ENCODE measurements around the gene PHYKPL.
"Not testable (repeated sequence)": the region's sequence is repeated elsewhere in the genome, so short reads cannot be mapped to it uniquely, and the experiment has no call there.

PHYKPL gene

DNA sequence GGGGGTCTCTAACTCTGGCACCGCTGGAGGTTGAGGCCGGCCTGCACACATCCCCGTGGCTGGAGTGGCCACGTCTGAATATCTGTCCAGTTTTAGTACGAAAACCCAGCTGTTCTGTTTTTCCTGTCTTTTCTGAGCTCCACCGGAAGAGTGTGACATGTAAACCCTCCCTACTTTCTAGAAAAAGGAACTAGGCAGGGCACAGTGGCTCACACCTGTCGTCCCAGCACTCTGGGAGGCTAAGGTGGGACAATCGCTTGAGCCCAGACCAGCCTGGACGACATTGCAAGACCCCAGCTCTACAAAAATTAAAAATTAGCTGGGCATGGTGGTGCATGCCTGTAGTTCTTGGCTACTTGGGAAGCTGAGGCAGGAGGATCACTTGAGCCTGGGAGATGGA is 8.2 kb upstream of the PHYKPL start:
- in situ Hi-C loops (cut with MboI; ENCODE audit: low sequenced_read_pairs) = no loop called here

DNA sequence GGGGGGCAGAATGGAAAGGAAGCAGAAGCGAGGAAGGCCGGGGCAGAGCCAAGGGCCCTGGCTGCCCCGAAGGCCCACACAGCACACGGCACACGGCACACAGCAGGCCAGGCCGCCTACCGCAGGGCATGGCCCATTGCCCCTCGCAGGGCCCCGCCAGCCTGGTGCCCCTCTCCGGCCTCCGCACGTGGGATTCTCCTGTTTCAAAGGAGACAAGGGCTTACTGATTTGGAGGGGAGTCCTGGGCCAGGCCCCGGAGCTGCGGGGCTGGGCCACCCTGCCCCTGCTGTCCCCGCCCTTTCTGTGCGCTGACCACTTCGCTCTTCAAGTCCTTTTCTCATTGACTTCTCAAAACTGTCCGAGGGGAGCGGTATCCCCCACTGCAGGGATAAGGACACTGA is 7.7 kb upstream of the PHYKPL start:
- in situ Hi-C loops (cut with MboI; ENCODE audit: low sequenced_read_pairs) = no loop called here

DNA sequence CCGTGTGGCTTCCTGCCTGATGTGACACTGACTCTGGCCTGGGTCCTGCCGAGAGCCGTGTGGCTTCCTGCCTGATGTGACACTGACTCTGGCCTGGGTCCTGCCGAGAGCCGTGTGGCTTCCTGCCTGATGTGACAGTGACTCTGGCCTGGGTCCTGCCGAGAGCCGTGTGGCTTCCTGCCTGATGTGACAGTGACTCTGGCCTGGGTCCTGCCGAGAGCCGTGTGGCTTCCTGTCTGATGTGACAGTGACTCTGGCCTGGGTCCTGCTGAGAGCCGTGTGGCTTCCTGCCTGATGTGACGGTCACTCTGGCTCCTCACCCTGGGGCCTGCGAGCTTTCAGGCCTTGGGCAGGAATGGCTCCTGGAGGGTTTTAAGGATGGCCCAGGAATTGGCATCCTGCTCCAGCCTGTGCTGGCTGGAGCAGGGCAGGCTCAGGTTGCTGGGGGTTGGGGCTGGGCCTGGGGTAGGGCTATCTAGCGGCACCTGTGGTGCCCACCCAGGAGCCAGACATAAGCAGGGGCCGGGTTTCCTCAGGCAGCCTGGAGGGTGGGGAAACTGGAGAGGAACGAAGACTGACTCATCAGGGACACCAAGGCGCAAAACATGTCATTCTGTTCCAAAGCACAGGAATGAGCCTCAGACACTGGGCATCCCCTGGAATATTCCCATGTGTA is 7.2 kb upstream of the PHYKPL start:
- in situ Hi-C loops (cut with MboI; ENCODE audit: low sequenced_read_pairs) = not testable (repeated sequence)

DNA sequence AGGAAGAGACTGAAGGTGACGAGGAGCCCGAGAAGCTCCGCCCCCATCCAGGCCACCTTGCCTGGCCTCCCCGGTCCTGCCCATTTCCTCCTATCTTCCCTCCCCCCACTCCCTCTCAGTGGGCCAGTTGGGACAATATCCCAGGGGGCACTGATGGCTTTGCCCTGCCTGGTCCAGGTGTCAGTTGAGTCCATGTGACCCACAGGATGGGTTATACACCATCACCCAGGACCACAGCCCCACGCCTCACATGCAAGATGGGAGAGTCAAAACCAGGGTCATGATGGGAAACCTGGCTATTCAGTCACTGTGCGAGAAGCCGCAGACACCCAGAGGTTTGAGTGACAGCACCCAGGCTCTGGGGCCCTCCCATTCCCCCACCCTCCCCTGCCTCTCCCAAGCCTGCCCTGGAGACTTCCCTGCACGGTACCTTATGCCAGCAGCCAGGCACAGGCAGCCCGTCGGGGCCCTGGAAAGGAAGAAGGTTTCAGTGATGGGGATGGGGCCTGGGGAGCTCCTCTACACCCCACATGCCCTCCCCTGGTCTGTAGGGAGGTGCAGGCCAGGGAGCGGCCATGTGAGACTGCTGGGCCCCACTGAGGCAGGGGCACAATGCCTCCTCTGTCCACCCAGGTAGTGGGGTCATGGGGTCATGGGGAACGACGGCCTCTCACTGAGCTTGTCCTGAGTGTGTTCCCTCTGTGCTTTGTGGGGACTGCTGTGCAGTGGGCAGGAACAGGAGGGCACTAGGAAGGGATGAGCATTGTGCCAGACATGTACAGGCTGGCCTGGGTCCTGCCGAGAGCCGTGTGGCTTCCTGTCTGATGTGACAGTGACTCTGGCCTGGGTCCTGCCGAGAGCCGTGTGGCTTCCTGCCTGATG is 6.3 kb upstream of the PHYKPL start:
- in situ Hi-C loops (cut with MboI; ENCODE audit: low sequenced_read_pairs) = no loop called here

DNA sequence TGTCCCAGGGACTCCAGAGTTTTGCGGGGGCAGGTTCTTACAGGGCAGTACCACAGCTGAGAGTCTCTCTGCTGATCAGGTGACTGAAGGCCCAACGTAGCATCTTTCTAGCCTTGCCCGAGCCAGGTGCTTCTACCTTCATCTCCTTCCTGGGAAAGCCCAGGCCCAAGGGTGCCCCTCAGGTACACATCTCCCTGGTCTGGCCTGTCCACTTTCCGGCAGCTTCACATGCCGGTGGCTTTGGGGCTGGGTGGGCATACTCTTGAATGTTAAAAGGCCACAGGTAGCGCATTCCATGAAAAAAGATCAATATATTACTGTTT is 5.7 kb upstream of the PHYKPL start:
- in situ Hi-C loops (cut with MboI; ENCODE audit: low sequenced_read_pairs) = no loop called here

DNA sequence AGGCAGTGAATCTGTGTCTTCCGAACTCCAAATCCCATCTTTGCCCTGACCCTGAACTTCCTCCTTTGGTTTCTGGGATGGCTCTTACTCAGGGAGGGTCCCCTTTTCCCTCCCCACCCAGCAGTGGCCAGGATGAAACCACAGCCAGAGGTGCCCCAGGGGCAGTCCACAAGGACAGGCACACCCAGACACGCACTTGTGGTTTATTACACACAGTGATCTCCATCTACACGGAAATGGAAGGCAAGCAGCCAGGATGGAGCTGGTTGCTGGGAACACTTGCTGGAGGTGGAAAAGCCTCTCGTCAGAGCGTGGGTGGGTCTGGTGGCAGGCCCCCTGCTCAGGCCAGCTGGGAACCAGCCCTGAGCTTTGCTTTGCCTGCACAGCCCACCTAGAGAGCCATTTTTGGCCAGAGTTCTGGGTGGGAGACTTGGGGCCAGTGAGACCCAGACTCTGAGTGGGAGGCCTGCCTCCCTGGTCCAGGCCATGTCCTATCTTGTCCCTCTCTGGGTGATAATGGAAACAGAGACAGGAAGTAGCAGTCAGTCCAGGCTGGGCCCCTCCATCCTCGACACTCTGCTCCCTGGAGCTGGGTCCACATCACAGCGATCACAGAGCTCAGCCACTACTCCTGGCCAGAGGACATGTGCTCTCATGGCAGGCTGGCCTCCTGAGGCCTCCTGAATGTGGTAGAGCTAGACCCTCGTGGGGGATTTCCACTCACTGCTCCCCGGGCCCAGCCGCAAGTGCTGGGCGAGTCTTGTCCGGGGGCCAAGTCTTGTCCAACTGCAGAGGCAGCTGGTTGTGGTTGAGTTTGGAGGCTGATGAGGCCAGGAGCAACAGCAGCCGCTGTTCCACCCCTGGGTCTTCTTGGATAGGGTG is 5.1 kb upstream of the PHYKPL start:
- in situ Hi-C loops (cut with MboI; ENCODE audit: low sequenced_read_pairs) = no loop called here

DNA sequence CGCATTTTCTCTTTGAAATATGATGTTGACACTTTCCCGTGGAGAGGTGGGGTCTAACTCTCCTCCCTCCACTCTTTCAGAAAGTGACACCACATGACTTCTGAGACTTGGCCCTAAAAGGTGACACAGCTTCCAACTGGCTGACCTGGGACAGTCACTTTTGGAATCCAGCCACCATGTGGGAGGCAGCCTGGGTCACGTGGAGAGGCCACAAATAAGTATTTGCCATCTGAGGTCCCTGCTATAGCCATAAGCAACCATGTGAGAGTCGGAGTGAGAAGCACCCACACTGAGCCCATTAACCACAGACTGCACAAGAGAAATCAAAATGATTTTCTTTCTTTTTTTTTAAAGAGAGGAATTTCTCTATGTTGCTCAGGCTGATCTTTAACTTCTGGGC is 4.1 kb upstream of the PHYKPL start:
- in situ Hi-C loops (cut with MboI; ENCODE audit: low sequenced_read_pairs) = no loop called here

DNA sequence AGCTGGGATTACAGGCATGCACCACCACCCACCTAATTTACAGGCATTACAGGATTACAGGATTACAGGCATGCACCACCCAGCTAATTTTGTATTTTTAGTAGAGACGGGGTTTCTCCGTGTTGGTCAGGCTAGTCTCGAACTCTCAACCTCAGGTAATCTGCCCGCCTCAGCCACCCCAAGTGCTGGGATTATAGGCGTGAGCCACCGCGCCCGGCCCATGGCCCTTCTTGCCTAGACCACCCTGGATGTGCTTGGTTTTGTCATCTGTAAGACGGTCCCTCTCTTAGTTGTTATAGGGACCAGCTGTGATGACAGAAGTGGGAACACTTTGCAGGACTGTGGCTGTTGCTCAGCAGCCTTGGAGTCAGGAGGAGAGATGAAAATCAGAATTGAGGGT is 3.5 kb upstream of the PHYKPL start:
- in situ Hi-C loops (cut with MboI; ENCODE audit: low sequenced_read_pairs) = no loop called here

DNA sequence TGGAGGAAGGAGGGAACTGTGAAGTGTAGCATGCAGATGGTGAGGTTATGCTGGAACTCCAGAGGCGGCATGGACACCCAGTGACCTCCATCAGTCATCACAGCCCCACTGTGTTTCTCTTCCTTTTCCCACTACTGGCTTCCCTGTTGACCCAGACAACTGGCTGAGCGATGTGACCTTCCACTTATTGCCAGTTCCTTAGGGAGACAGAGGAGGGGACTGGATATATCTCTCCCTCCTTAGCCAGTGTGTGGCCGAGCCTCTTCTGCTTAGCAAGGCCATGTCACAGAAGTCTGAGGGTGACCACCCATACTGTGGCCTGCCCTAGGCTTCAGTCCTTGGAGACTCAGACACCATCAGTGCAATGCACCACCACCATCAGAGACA is 3.0 kb upstream of the PHYKPL start:
- in situ Hi-C loops (cut with MboI; ENCODE audit: low sequenced_read_pairs) = no loop called here

DNA sequence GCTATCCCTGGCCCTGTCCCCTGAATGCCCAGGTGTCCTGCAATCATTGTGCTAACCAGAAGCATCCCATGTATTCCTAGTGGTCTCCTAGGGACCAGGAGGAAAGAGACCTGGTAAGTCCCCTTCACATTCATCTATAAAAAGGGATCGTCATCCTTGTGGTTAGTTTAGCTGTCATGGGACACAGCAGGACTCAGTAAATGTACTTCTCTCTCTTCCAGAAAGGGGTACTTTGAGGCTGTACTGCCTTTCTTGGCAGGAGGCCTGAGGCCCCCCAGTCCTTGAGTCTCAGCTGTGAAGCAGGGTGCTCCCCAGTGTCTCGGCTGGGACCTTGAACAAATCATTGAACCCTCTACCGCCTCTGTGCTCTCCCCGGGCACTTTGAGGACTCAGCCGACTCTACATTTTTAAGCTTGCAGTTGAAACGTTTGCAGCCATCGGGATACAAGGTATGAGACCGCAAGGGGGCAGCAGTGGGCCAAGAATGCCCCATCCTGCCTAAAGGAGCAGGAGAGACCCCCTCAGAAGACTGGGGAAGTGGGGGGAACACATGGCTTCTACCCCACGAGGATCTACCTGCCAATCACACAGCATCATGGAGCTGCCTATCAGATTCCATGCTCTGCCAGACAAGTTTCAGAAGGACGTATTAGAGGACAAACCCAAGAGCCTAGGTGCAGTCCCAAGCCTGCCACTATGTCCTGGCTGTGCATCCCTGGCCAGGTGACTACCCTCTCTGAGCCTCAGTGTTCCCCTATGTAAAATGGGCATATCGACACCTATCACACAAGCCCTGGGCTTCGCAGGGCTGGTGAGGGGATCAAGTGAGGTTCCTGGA is 2.4 kb upstream of the PHYKPL start:
- in situ Hi-C loops (cut with MboI; ENCODE audit: low sequenced_read_pairs) = no loop called here

DNA sequence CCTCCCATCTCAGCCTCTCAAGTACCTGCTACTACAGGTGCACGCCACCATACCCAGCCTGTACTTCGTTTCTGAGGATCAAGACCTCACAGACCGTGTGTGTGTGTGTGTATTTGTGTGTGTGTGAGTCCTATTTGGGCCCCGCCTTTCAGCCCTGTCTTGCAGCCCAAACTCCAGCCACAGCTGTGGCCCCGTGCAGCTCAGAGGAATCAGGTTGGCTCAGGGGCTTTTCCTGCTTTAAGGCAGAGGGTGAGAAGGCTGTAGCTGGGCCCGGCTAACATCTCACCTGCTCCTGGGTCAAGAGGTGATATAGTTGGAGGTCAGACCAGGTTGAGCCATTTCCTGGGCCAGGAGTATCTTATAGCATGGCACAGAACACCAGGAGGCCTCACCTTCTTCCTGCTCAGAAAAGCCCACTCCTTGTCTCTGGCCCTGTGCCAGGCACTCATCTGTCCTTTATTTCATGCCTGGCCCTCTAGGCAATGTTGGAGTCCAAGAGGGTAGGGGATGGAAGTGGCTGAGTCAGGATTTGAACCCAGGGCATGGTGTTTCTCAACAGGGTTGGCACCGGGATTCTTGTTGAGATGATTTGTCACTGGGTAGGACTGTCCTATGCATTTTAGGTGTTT is 1.6 kb upstream of the PHYKPL start:
- in situ Hi-C loops (cut with MboI; ENCODE audit: low sequenced_read_pairs) = no loop called here

DNA sequence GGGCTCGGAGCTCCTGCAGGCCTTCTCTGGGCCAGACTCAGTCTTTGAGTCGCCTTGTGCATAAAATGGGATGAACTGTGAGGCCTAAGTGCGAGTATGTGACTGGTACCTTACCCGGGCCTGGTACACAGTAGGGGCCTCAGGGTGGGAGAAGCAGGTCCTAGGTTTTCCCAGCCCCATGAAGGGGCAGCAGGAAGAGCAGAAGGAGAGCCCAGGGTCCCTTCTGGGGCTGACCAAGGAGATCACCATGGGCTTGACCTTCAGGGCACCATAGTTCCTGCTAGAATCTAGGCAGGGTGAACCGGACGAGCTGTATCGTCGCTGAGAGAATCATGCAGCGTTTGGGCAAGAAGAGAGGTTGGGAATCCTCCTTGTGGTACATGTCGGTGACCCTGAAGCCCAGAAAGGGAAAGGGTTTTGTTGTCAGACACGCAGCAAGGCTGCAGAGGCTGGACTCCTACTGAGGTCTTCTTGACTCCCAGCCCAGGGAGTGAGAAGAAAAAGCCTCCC is 373 bp upstream of the PHYKPL start:
- in situ Hi-C loops (cut with MboI; ENCODE audit: low sequenced_read_pairs) = no loop called here

DNA sequence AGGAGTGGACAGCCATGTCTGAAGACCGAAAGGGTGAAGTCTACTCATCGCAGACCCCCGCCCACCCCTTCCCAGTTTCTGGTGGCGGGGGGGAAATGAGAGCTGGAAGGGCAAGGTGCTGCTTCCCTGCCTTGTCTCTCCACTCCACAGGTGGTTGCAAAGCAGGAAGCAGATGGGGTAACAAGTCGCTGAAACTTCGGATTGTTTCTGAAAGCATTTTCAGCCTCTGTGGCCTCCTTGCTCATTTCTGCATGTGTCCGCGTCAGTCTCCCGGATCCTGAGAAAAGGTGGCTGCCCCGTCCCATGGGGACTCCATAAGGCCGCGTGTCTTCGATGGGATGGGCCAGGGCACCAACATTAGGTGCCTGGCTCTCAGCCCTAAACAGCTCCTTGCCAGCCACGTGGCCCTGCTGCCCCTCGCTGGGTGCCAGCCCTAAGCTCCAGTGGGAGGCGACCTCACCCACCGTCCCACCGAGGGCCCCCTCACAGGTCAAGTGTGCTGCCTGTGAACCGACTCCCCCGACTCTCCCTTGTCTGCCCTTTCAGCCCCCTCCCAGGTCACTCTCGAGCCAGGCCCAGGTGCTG is 971 bp downstream of the PHYKPL start:
- in situ Hi-C loops (cut with MboI; ENCODE audit: low sequenced_read_pairs) = no loop called here

DNA sequence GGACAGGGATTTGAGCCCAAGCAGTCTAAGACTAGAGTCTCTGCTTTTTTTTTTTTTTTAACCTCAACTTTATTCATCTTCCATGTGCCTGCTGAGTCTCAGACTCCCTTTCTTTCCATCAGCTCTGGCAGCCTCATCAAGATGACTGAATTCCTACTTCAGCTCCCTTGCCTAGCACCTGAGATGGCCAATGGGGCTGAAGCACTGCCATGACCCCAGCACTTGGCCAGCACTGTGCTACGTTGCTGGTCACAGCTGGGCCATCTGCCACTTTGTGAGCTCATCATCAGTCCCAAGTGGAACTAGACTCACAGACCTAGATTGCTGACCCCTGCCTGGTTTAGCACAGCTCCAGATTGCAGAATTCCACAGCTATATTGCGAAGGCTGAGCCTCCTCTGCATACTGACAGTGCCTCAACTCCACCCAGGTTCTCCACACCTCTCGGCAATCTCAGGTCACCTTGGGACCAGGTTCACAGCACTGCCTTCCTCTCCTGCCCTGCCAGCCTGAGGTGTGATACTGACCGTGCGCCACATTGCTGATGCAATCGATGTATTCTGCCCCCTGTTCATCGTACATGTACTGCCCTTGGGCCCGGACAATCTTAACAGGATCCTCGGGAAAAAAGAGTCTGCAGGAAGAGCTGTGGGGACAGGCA is 1.6 kb downstream of the PHYKPL start:
- in situ Hi-C loops (cut with MboI; ENCODE audit: low sequenced_read_pairs) = no loop called here

DNA sequence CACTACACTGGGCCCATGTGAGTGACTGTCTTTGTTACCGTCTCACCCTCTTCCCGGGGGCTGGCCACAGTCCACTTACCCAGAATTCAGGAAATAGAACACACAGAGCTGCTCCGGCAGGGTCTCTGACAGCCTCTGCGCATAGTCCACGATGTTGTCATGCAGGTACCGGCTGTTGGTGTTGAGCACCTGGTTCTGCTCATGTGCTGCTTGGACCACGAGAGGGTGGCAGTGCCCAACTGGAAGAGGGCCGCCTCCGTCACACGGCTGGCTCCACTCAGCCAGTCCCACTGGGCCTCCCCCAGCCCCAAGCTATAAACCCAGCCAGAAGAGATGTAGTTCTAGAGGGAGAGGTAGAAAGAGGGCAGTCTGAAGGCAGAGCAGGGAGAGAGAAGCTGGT is 2.7 kb downstream of the PHYKPL start:
- in situ Hi-C loops (cut with MboI; ENCODE audit: low sequenced_read_pairs) = no loop called here

DNA sequence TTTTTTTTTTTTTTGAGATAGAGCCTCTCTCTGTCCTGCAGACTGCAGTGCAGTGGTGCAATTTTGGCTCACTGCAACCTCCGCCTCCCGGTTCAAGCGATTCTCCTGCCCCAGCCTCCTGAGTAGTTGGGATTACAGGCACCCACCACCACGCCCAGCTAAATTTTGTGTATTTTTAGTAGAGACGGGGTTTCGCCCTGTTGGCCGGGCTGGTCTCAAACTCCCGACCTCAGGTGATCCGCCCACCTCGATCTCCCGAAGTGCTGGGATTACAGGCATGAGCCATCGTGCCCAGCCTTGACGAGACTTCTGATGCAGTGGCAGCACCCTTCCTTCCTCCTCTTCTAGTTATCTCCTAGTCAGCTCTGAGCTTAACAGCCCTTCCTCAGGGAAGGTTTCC is 3.5 kb downstream of the PHYKPL start:
- in situ Hi-C loops (cut with MboI; ENCODE audit: low sequenced_read_pairs) = not testable (repeated sequence)

DNA sequence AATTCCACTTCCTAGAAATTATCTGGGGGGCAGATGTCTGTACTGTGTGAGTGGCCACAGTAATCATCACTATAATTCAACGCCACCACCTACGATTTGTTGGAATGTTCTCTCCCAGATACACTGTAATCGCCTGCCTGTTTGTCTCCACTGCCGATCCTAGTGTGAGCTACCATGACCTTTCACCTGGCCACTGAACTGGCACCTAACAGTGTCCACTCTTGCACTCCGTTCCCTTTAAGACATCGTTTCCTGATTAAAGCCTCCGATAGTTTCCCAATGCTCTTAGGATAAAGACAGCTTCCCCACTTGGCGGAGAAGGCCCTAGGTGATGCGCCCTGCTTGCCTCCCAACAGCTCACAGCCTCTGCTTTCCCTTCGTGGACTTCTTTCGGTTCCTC is 4.0 kb downstream of the PHYKPL start:
- in situ Hi-C loops (cut with MboI; ENCODE audit: low sequenced_read_pairs) = no loop called here

DNA sequence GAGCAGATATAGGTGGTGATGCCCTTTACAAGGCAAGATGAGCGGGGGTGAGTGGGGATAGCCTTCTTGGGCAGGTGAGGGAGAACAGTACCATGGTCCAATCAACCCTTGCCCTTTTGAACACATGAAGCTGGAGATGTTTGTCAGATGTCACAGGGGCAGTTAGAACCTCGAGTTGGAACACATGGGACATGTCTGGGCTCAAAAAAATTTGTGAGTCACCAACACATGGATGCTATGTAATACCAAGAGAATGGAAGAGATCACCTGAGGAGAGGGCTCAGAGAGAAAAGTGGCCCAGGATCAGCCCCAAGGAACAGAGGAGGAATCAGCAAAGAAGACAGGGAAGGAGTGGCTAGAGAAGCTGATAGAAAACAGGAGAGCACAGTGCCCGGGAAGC is 4.7 kb downstream of the PHYKPL start:
- in situ Hi-C loops (cut with MboI; ENCODE audit: low sequenced_read_pairs) = no loop called here

DNA sequence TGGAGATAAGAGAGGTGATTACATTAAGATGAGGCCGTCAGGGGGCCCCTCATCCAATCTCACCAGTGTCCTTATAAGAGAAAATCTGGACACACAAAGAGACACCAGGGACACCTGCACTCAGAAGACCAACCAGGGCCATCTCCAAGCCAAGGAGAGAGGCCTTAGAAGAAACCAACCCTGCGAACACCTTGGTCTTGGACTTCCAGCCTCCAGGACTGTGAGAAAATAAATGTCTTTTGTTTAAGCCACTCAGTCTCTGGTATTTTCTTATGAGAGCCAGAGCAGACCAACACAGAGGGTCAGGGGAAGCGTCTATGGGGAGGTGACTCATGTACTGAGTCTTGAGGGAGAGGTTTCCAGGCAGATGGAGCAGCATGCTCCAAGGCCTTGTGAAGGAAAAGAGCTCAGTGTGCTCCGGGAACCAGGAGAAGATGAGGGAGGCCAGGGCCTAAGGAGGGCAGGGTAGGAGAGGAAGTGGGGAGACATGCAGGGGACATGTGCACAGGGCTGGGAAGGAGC is 5.4 kb downstream of the PHYKPL start:
- in situ Hi-C loops (cut with MboI; ENCODE audit: low sequenced_read_pairs) = no loop called here
